Endothelial cell (in vitro differentiated cells): ENCODE measurements around the gene TRAK2. TPM values are rescaled to one million over a fixed set of nuclear protein-coding genes. Genes with fewer than 3 reads are reported as not detected.
"Not testable (repeated sequence)": the region's sequence is repeated elsewhere in the genome, so short reads cannot be mapped to it uniquely, and the experiment has no call there.

Experiments used
- DNase-seq: peaks from one replicate; pipeline ENCODE4 v3.0.0; 2021; ENCODE audit warnings: low spot score
- H3K27ac Mint-ChIP-seq: one replicate; pipeline ENCODE4 v1.8.0; 2021; ENCODE audit warnings: mixed read lengths, inconsistent platforms; ENCODE audit not compliant: unreplicated experiment
- H3K27me3 Mint-ChIP-seq: one replicate; pipeline ENCODE4 v1.8.0; 2021; ENCODE audit warnings: mild to moderate bottlenecking, moderate library complexity, mixed read lengths, inconsistent platforms; ENCODE audit not compliant: unreplicated experiment
- H3K36me3 Mint-ChIP-seq: one replicate; pipeline ENCODE4 v1.8.0; 2021; ENCODE audit warnings: mild to moderate bottlenecking, low read depth, mixed read lengths, inconsistent platforms; ENCODE audit not compliant: unreplicated experiment
- H3K4me1 Mint-ChIP-seq: one replicate; pipeline ENCODE4 v1.8.0; 2021; ENCODE audit warnings: mild to moderate bottlenecking, mixed read lengths, inconsistent platforms; ENCODE audit not compliant: unreplicated experiment
- H3K4me3 Mint-ChIP-seq: one replicate; pipeline ENCODE4 v1.8.0; 2021; ENCODE audit warnings: mild to moderate bottlenecking, mixed read lengths, inconsistent platforms; ENCODE audit not compliant: unreplicated experiment
- H3K9me3 Mint-ChIP-seq: one replicate; pipeline ENCODE4 v1.8.0; 2021; ENCODE audit warnings: mixed read lengths, inconsistent platforms; ENCODE audit not compliant: unreplicated experiment
- CTCF ChIP-seq: fragments of 200-600 bp; sonication (generic); IDR thresholded peaks from one replicate; pipeline ENCODE4 v1.5.0; 2021; ENCODE audit warnings: antibody characterized with exemption; ENCODE audit not compliant: unreplicated experiment
- long read RNA-seq: library from polyadenylated mRNA; unstranded; transcript quantifications from one replicate; pipeline ENCODE4 v2.0.0, GENCODE V29; 2020; ENCODE audit not compliant: unreplicated experiment
- total RNA-seq: library from RNA; stranded (reverse); fragmentation: NEBNext Ultra II Directional; extraction: Animal tissue kit (Norgen Biotek cat#: 25700); gene quantifications from one replicate; pipeline ENCODE4 v1.2.1, GENCODE V29; 2021; ENCODE audit not compliant: unreplicated experiment

Gene TRAK2
- 18.4 TPM for total RNA-seq
- long read RNA-seq, full-length matches to known transcripts, result 1 of 2 reads
- long read RNA-seq, partial matches to known transcripts, result 0 of 2 reads
- long read RNA-seq, other reads (novel, unspliced or antisense), result 1 of 2 reads

GRCh38 chr2:201451292-201452057, at the start of gene TRAK2, which contains the start of gene STRADB:
Gene TRAK2 (minus strand): TSS chr2:201451458. CDS start chr2:201420507, 30,951 bp downstream.
Gene STRADB (plus strand): TSS chr2:201451740. CDS start chr2:201454841, 3,101 bp downstream.
- peaks cover 7% of the 10 kb centered on the region for H3K4me1 Mint-ChIP-seq
- peak; percentile 90 for DNase-seq
- H3K27ac Mint-ChIP-seq, result peak within 1 kb of the TSS; percentile 74
- H3K36me3 Mint-ChIP-seq, result peaks cover 5% of the 10 kb centered on the region
- no peaks in the 10 kb centered on the region for H3K9me3 Mint-ChIP-seq
- peaks cover 3% of the 10 kb centered on the region for H3K27me3 Mint-ChIP-seq
- peak within 1 kb of the TSS; percentile 96 for H3K4me3 Mint-ChIP-seq
- peak; percentile 20 for TF ChIP-seq CTCF

- peaks cover 6% of the 10 kb centered on the region for H3K36me3 Mint-ChIP-seq
- no peak for DNase-seq
- no peaks in the 10 kb centered on the region for H3K4me1 Mint-ChIP-seq
- H3K27ac Mint-ChIP-seq, result no peak overlapping the region
- H3K27me3 Mint-ChIP-seq, result no peaks in the 10 kb centered on the region
- no peaks in the 10 kb centered on the region for H3K9me3 Mint-ChIP-seq
- no peak for TF ChIP-seq CTCF
- H3K4me3 Mint-ChIP-seq, result no peak overlapping the region
These were observed 49.3 kb upstream of the TRAK2 start for GRCh38 chr2:201500534-201500933.

- TF ChIP-seq CTCF, result no peak
- no peaks in the 10 kb centered on the region for H3K36me3 Mint-ChIP-seq
- no peaks in the 10 kb centered on the region for H3K9me3 Mint-ChIP-seq
- H3K27ac Mint-ChIP-seq, result no peak overlapping the region
- H3K4me1 Mint-ChIP-seq, result no peaks in the 10 kb centered on the region
- DNase-seq, result no peak
- no peak overlapping the region for H3K4me3 Mint-ChIP-seq
- no peaks in the 10 kb centered on the region for H3K27me3 Mint-ChIP-seq
These were observed 45.5 kb upstream of the TRAK2 start for GRCh38 chr2:201496785-201497184.

- DNase-seq, result no peak
- no peak for TF ChIP-seq CTCF
- H3K27ac Mint-ChIP-seq, result no peak overlapping the region
- H3K9me3 Mint-ChIP-seq, result no peaks in the 10 kb centered on the region
- no peak overlapping the region for H3K4me3 Mint-ChIP-seq
- H3K36me3 Mint-ChIP-seq, result no peaks in the 10 kb centered on the region
- H3K4me1 Mint-ChIP-seq, result no peaks in the 10 kb centered on the region
- H3K27me3 Mint-ChIP-seq, result no peaks in the 10 kb centered on the region
These were observed 39.0 kb upstream of the TRAK2 start for GRCh38 chr2:201490291-201490690.

- no peak for DNase-seq
- Mint-ChIP-seq H3K4me1 (no peaks in the 10 kb centered on the region), H3K4me3 (no peak overlapping the region), H3K36me3 (peaks cover 7% of the 10 kb centered on the region), H3K27ac (no peak overlapping the region), H3K9me3 (peaks cover 3% of the 10 kb centered on the region), H3K27me3 (no peaks in the 10 kb centered on the region)
- no peak for TF ChIP-seq CTCF
These were observed 33.5 kb upstream of the TRAK2 start for GRCh38 chr2:201484805-201485204.

GRCh38 chr2:201483758-201484157, 32.5 kb upstream of the TRAK2 start:
- not testable (repeated sequence) for DNase-seq, H3K27me3 Mint-ChIP-seq, H3K9me3 Mint-ChIP-seq, H3K36me3 Mint-ChIP-seq, H3K27ac Mint-ChIP-seq, H3K4me1 Mint-ChIP-seq, H3K4me3 Mint-ChIP-seq
